ENCODE results near the gene CBX3. TPM values are rescaled to one million over a fixed set of nuclear protein-coding genes. Genes with fewer than 3 reads are reported as not detected.

CBX3 gene
- total and polyA plus RNA-seq, 12 donors: 35.2 to 203 (median 87.8) TPM

DNA sequence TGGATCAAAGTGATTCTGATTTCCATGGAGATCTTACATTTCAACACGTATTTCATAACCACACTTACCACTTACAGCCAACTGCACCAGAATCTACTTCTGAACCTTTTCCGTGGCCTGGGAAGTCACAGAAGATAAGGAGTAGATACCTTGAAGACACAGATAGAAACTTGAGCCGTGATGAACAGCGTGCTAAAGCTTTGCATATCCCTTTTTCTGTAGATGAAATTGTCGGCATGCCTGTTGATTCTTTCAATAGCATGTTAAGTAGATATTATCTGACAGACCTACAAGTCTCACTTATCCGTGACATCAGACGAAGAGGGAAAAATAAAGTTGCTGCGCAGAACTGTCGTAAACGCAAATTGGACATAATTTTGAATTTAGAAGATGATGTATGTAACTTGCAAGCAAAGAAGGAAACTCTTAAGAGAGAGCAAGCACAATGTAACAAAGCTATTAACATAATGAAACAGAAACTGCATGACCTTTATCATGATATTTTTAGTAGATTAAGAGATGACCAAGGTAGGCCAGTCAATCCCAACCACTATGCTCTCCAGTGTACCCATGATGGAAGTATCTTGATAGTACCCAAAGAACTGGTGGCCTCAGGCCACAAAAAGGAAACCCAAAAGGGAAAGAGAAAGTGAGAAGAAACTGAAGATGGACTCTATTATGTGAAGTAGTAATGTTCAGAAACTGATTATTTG, 16.3 kb upstream of the CBX3 start:
- Histone ChIP-seq H3K9me3 (replicated peaks in 1 of 3) (no peaks in the 10 kb centered on the region), H3K27ac (no peak overlapping the region), H3K36me3 (replicated peaks in 1 of 2) (peaks cover 0 to 26% of the 10 kb centered on the region in 2 donors), H3K4me3 (no peak overlapping the region), H3K27me3 (no peaks in the 10 kb centered on the region), H3K4me1 (replicated peaks in 1 of 2) (peaks cover 0 to 14% of the 10 kb centered on the region in 2 donors)
- intact Hi-C loops (cut with DNase I): no loop called here
- DNase-seq: no peak
- 89 to 91% (median 90%) methylated on average over 10 of the region's 10 CpGs for WGBS, 4 donors
- TF ChIP-seq, protein P1, sequence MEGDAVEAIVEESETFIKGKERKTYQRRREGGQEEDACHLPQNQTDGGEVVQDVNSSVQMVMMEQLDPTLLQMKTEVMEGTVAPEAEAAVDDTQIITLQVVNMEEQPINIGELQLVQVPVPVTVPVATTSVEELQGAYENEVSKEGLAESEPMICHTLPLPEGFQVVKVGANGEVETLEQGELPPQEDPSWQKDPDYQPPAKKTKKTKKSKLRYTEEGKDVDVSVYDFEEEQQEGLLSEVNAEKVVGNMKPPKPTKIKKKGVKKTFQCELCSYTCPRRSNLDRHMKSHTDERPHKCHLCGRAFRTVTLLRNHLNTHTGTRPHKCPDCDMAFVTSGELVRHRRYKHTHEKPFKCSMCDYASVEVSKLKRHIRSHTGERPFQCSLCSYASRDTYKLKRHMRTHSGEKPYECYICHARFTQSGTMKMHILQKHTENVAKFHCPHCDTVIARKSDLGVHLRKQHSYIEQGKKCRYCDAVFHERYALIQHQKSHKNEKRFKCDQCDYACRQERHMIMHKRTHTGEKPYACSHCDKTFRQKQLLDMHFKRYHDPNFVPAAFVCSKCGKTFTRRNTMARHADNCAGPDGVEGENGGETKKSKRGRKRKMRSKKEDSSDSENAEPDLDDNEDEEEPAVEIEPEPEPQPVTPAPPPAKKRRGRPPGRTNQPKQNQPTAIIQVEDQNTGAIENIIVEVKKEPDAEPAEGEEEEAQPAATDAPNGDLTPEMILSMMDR (IDR thresholded peaks at IDR 0.05): no peak
- TF ChIP-seq POLR2A (IDR thresholded peaks at IDR 0.05): no peak

GRCh38 chr7:26185844-26186180, 15.7 kb upstream of the CBX3 start:
- H3K9me3 ChIP-seq (replicated peaks in 1 of 3): no peaks in the 10 kb centered on the region
- no peak overlapping the region for H3K4me3 ChIP-seq
- H3K27me3 ChIP-seq: no peaks in the 10 kb centered on the region
- intact Hi-C loops (cut with DNase I): no loop called here
- DNase-seq: no peak
- peaks cover 0 to 32% of the 10 kb centered on the region in 2 donors for H3K36me3 ChIP-seq (replicated peaks in 1 of 2)
- H3K27ac ChIP-seq: no peak overlapping the region
- TF ChIP-seq, protein P1 (IDR thresholded peaks at IDR 0.05): no peak
- TF ChIP-seq POLR2A (IDR thresholded peaks at IDR 0.05): no peak
- peaks cover 0 to 19% of the 10 kb centered on the region in 2 donors for H3K4me1 ChIP-seq (replicated peaks in 1 of 2)
- WGBS, 4 donors: 91 to 100% (median 97%) methylated on average over 1 of the region's 1 CpG

DNA sequence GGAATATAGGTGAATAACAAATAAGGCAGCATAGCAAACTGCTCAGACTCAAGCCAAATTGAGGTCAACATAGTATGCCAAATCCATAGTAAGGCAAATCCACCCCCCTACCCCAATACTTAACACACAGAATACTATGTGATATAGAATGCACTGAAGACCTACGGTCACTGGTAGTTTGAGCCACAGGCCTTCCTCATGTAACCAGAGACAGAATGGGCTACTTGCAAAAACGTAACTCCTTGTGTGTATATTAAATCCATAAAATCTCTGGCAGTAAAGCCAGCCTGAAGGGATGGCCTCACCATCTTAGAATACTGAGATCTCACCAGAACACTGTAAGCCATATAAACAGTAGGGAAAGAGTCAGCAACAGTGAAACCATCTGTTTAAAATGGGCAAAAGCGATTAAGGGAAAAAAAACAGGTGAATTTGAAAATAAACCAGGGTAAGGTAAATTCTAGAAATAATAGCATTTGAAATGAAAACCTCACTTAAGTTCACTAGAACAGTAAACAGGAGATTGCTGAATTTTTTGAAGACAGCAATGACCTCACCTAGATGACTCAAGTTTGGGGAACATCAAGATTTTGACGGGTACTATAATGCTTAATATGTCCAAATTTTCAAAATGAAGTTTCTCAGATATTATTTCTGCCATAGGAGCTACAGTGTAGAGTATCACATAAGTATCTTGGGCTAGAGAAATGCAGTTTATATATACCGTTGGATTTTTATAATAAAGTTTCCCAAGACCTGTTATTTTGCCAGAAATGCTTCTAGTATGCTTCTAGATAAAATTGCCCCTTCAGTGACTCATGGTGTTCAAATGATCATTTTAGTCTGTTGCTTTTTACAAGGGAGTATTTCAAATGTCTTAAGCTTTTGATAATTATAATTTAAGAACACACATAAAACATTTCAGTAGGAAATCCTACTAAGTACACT, 14.9 kb upstream of the CBX3 start:
- Histone ChIP-seq H3K36me3 (replicated peaks in 1 of 2) (peaks cover 0 to 40% of the 10 kb centered on the region in 2 donors), H3K4me1 (replicated peaks in 1 of 2) (peaks cover 0 to 27% of the 10 kb centered on the region in 2 donors), H3K27ac (no peak overlapping the region)

More for the DNA sequence above, 14.9 kb upstream of the CBX3 start:
- no peak for DNase-seq
- 82 to 86% (median 84%) methylated on average over 5 of the region's 5 CpGs for WGBS, 4 donors
- intact Hi-C loops (cut with DNase I): no loop called here
- TF ChIP-seq, protein P1 (IDR thresholded peaks at IDR 0.05): no peak
- no peak for TF ChIP-seq POLR2A (IDR thresholded peaks at IDR 0.05)
- Histone ChIP-seq H3K9me3 (replicated peaks in 1 of 3) (no peaks in the 10 kb centered on the region), H3K27me3 (no peaks in the 10 kb centered on the region), H3K4me3 (no peak overlapping the region)
